Thyroid gland (tissue), 4 donors: ENCODE data around the gene TTC8.

Source experiments
- CTCF ChIP-seq, 6 experiments: fragments of 200-600 bp in 3 of 6; fragments of 450-650 bp in 3 of 6; sonication (generic) in 3 of 6; IDR thresholded peaks; one replicate each; pipeline ENCODE4 v1.5.1; 2016 to 2019; ENCODE audit warnings: antibody characterized with exemption in 6 of 6, mild to moderate bottlenecking in 2 of 6, inconsistent platforms in 1 of 6, moderate library complexity in 1 of 6
- POLR2A ChIP-seq, 2 donors: fragments of 450-650 bp; IDR thresholded peaks; one replicate each; pipeline ENCODE4 v1.6.1; 2017; ENCODE audit warnings: antibody characterized with exemption in 2 of 2, mild to moderate bottlenecking in 2 of 2, moderate library complexity in 1 of 2

- TF ChIP-seq POLR2A (IDR thresholded peaks at IDR 0.05) = no peak
- no peak for TF ChIP-seq CTCF (IDR thresholded peaks at IDR 0.05)
Measured at GRCh38 chr14:88823968-88824313, 510 bp upstream of the TTC8 start.
